Neuronal stem cell (in vitro differentiated cells): Measurements from ENCODE around the gene TREH.

Experiments
- DNase-seq: peaks from one replicate; pipeline ENCODE4 v3.0.0-alpha.2; 2013; ENCODE audit warnings: low spot score
- H2AFZ ChIP-seq: one replicate; pipeline ENCODE4 v1.6.1; 2013; ENCODE audit warnings: mild to moderate bottlenecking, low read length, inconsistent platforms
- H2AK5ac ChIP-seq: 2 replicates; pipeline ENCODE4 v1.6.1; 2013; ENCODE audit warnings: low read depth, mild to moderate bottlenecking, inconsistent platforms, low read length, moderate library complexity, mixed read lengths
- H2BK120ac ChIP-seq: 2 replicates; pipeline ENCODE4 v1.6.1; 2013; ENCODE audit warnings: low read depth, mild to moderate bottlenecking, inconsistent platforms, low read length, moderate library complexity, mixed read lengths
- H2BK12ac ChIP-seq: one replicate; pipeline ENCODE4 v1.6.1; 2013; ENCODE audit warnings: low read length, inconsistent platforms
- H2BK15ac ChIP-seq: 2 replicates; pipeline ENCODE4 v1.6.1; 2013; ENCODE audit warnings: mild to moderate bottlenecking, low read length, inconsistent platforms, mixed read lengths
- H2BK5ac ChIP-seq: one replicate; pipeline ENCODE4 v1.6.1; 2013; ENCODE audit warnings: inconsistent platforms, mild to moderate bottlenecking, low read length, moderate library complexity
- H3K14ac ChIP-seq: one replicate; pipeline ENCODE4 v1.6.1; 2013; ENCODE audit warnings: low read length, inconsistent platforms
- H3K18ac ChIP-seq: 2 replicates; pipeline ENCODE4 v1.6.1; 2013; ENCODE audit warnings: low read length, inconsistent platforms
- H3K23ac ChIP-seq: 2 replicates; pipeline ENCODE4 v1.6.1; 2013; ENCODE audit warnings: low read depth, mild to moderate bottlenecking, mixed read lengths, low read length, inconsistent platforms; ENCODE audit not compliant: poor library complexity
- H3K27ac ChIP-seq: replicated peaks from 3 replicates; pipeline ENCODE4 v1.5.1; 2013; ENCODE audit warnings: low read length, inconsistent platforms
- H3K27me3 ChIP-seq, 3 experiments: 2 replicates each; pipeline ENCODE4 v1.6.1; 2013; ENCODE audit warnings: low read length in 3 of 3, mild to moderate bottlenecking in 2 of 3, inconsistent platforms in 1 of 3, low read depth in 1 of 3, mixed read lengths in 1 of 3, moderate library complexity in 1 of 3; ENCODE audit not compliant: control insufficient read depth in 3 of 3, insufficient read depth in 3 of 3
- H3K36me3 ChIP-seq, 2 donors: replicated peaks in 1 of 2; 2 replicates each; pipeline ENCODE4 v1.6.1; 2013; ENCODE audit warnings: low read length in 2 of 2; ENCODE audit not compliant: control insufficient read depth in 2 of 2, insufficient read depth in 2 of 2
- H3K4ac ChIP-seq: 2 replicates; pipeline ENCODE4 v1.6.1; 2013; ENCODE audit warnings: inconsistent platforms, mild to moderate bottlenecking, low read length, moderate library complexity
- H3K4me1 ChIP-seq, 2 donors: 1 replicate in 1 of 2; 2 replicates in 1 of 2; pipeline ENCODE4 v1.6.1; 2013; ENCODE audit warnings: low read length in 2 of 2, low read depth in 1 of 2; ENCODE audit not compliant: control insufficient read depth in 2 of 2, insufficient read depth in 1 of 2
- H3K4me2 ChIP-seq: one replicate; pipeline ENCODE4 v1.6.1; 2013; ENCODE audit warnings: mild to moderate bottlenecking, low read length, inconsistent platforms; ENCODE audit not compliant: insufficient read depth, poor library complexity, severe bottlenecking
- H3K4me3 ChIP-seq, 2 donors: 2 replicates each; pipeline ENCODE4 v1.5.1; 2013; ENCODE audit warnings: low read length in 2 of 2, mild to moderate bottlenecking in 2 of 2, inconsistent platforms in 1 of 2, moderate library complexity in 1 of 2
- H3K79me1 ChIP-seq: one replicate; pipeline ENCODE4 v1.6.1; 2013; ENCODE audit warnings: low read depth, mild to moderate bottlenecking, inconsistent platforms, low read length, moderate library complexity
- H3K9ac ChIP-seq: one replicate; pipeline ENCODE4 v1.6.1; 2013; ENCODE audit warnings: mild to moderate bottlenecking, low read depth, low read length, inconsistent platforms; ENCODE audit not compliant: poor library complexity
- H3K9me3 ChIP-seq, 2 donors: replicated peaks in 1 of 2; 2 replicates each; pipeline versions ENCODE3 to v1.6.1; 2013; ENCODE audit warnings: low read length in 2 of 2, mild to moderate bottlenecking in 2 of 2, inconsistent platforms in 1 of 2, low read depth in 1 of 2, mixed read lengths in 1 of 2, moderate library complexity in 1 of 2; ENCODE audit not compliant: control insufficient read depth in 2 of 2, insufficient read depth in 1 of 2
- H4K8ac ChIP-seq: one replicate; pipeline ENCODE4 v1.6.1; 2013; ENCODE audit warnings: low read depth, mild to moderate bottlenecking, inconsistent platforms, low read length, moderate library complexity
- H4K91ac ChIP-seq: one replicate; pipeline ENCODE4 v1.6.1; 2013; ENCODE audit warnings: low read length, low read depth, mild to moderate bottlenecking, inconsistent platforms; ENCODE audit not compliant: poor library complexity
- WGBS, 2 donors: extraction: QIAGEN DNeasy Blood & Tissue Kit; methylation state at CpG; one replicate each; pipeline ENCODE4 v1.1.7; 2013; ENCODE audit warnings: missing lambda C conversion rate in 2 of 2, mixed read lengths in 1 of 2; ENCODE audit not compliant: insufficient read length in 2 of 2, insufficient replicate concordance in 1 of 2; ENCODE audit errors: extremely low coverage in 2 of 2; 5-methylcytosine and 5-hydroxymethylcytosine counted together

The TREH gene

GRCh38 chr11:118663902-118664301 lies 15.5 kb downstream of the TREH start:
- H3K4ac ChIP-seq: no peak overlapping the region
- H3K14ac ChIP-seq: no peak overlapping the region
- H2BK120ac ChIP-seq: no peak overlapping the region
- H4K91ac ChIP-seq: no peak overlapping the region
- no peaks in the 10 kb centered on the region for H3K27me3 ChIP-seq
- H3K27ac ChIP-seq: no peak overlapping the region
- no peak overlapping the region for H3K4me2 ChIP-seq
- H2BK12ac ChIP-seq: no peak overlapping the region
- H2AK5ac ChIP-seq: no peak overlapping the region
- no peak for DNase-seq
- H3K9ac ChIP-seq: no peak overlapping the region
- no peak overlapping the region for H2BK15ac ChIP-seq
- peaks cover 5 to 15% of the 10 kb centered on the region in 2 donors for H3K4me1 ChIP-seq
- no CpG with 5 or more reads among the region's 3 CpGs for WGBS, 2 donors
- no peak overlapping the region for H4K8ac ChIP-seq
- no peak overlapping the region for H3K18ac ChIP-seq
- H2AFZ ChIP-seq: no peak overlapping the region
- H2BK5ac ChIP-seq: no peak overlapping the region
- peaks cover 0 to 2% of the 10 kb centered on the region in 2 donors for H3K36me3 ChIP-seq
- H3K9me3 ChIP-seq: no peaks in the 10 kb centered on the region
- H3K23ac ChIP-seq: no peak overlapping the region
- no peak overlapping the region for H3K4me3 ChIP-seq
- no peaks in the 10 kb centered on the region for H3K79me1 ChIP-seq

DNA sequence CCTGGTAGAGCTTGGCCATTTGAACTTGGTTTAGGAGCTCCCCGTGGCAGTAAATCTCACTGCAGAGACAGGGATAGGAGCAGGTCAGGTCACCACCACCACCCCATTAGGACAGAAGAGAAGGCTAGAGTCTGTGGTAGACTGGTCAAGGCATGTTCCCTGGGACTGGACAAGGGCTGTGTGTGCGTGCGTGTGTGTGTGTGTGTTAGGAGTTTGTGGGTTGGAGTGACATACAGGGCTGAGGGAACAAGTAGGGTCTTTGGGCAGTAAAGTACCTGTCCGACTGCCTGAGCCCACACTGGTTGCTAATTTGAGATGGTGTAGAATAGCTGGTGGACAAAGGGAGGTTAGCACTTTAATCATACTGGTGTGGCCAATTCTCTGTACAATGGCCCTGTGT lies 16.1 kb downstream of the TREH start:
- Histone ChIP-seq H3K27ac (no peak overlapping the region), H3K79me1 (peaks cover 1% of the 10 kb centered on the region), H3K9me3 (no peaks in the 10 kb centered on the region), H2BK15ac (no peak overlapping the region), H3K4ac (no peak overlapping the region), H3K18ac (no peak overlapping the region), H4K91ac (no peak overlapping the region), H2AFZ (no peak overlapping the region), H3K23ac (no peak overlapping the region), H4K8ac (no peak overlapping the region), H2BK12ac (no peak overlapping the region), H3K4me3 (no peak overlapping the region), H2AK5ac (no peak overlapping the region), H2BK5ac (peak overlapping the region; percentile 3), H3K14ac (no peak overlapping the region), H3K4me2 (no peak overlapping the region), H2BK120ac (no peak overlapping the region), H3K4me1 (peaks cover 6 to 19% of the 10 kb centered on the region in 2 donors), H3K27me3 (no peaks in the 10 kb centered on the region), H3K9ac (no peak overlapping the region), H3K36me3 (peaks cover 0 to 7% of the 10 kb centered on the region in 2 donors)
- no peak for DNase-seq
- no CpG with 5 or more reads among the region's 4 CpGs for WGBS, 2 donors

- Histone ChIP-seq H3K4ac (no peak overlapping the region), H3K9me3 (no peaks in the 10 kb centered on the region), H2BK5ac (peak overlapping the region; percentile 3), H2AK5ac (peak overlapping the region; percentile 56), H3K27me3 (no peaks in the 10 kb centered on the region), H3K23ac (no peak overlapping the region), H3K14ac (no peak overlapping the region), H2BK15ac (peak overlapping the region; percentile 54), H2AFZ (no peak overlapping the region), H3K9ac (no peak overlapping the region), H3K36me3 (peaks cover 4 to 15% of the 10 kb centered on the region in 2 donors), H3K27ac (no peak overlapping the region), H3K4me1 (peaks cover 13 to 25% of the 10 kb centered on the region in 2 donors), H3K4me2 (no peak overlapping the region), H2BK120ac (no peak overlapping the region), H4K8ac (no peak overlapping the region), H3K79me1 (peaks cover 1% of the 10 kb centered on the region), H2BK12ac (peak overlapping the region; percentile 30), H3K4me3 (no peak overlapping the region), H3K18ac (peak overlapping the region; percentile 69), H4K91ac (no peak overlapping the region)
- no peak for DNase-seq
- WGBS, 2 donors: no CpG with 5 or more reads among the region's 8 CpGs
Observed at GRCh38 chr11:118662401-118663271, 16.8 kb downstream of the TREH start.

DNA sequence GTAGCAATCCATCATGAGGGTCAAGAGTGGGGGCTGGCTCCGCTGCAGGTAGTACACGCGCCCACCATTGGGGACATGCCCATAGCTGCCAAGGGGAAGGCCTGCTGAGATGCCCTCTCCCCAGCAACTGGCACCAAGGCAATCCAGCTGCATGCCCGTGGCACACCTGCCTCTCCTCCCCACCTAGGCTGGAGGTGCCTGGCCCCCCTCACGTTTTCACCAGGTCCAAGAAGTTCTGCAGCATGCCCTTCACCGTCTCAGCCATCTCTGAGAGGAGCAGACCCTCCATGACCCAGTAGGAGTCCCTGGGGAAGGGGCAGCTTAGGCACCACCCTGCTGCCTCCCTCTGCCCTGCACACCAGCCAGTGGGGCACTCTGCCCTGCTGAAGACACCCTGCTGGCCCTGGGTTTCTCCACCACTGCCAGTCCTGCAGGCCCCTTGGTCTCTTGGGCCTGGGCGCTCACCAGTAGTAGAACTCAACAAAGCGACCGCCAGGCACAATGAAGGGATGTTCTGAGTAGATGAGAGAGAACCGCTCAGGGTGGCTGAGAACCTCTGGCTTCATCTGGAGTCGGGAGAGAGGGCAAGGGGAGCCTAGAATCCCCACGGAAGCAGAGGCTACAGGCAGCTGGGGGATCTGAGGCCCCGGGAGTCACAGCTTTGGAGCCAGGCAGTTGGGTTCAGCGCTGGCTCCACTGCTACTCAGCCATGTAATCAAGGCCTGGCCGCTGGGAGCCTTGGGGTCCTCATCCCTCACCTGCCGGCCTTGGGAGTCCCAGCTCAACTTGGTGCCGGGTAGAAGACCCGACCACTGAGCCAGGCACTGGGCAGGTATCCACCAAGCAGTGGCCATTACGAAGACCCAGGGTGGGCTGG lies 17.8 kb downstream of the TREH start:
- Histone ChIP-seq H3K27me3 (no peaks in the 10 kb centered on the region), H3K4me2 (no peak overlapping the region), H2BK5ac (no peak overlapping the region), H2AK5ac (peak overlapping the region; percentile 24), H3K18ac (peak overlapping the region; percentile 42), H3K9ac (no peak overlapping the region), H3K4ac (no peak overlapping the region), H2BK15ac (no peak overlapping the region), H3K14ac (no peak overlapping the region), H3K27ac (no peak overlapping the region), H4K8ac (no peak overlapping the region), H3K4me1 (peaks cover 20 to 25% of the 10 kb centered on the region in 2 donors), H3K4me3 (no peak overlapping the region), H4K91ac (no peak overlapping the region), H2BK120ac (peak overlapping the region; percentile 11), H2AFZ (no peak overlapping the region), H3K36me3 (peaks cover 11 to 25% of the 10 kb centered on the region in 2 donors), H2BK12ac (no peak overlapping the region), H3K23ac (peak overlapping the region; percentile 82), H3K9me3 (no peaks in the 10 kb centered on the region), H3K79me1 (peaks cover 1% of the 10 kb centered on the region)
- no peak for DNase-seq
- no CpG with 5 or more reads among the region's 19 CpGs for WGBS, 2 donors
